Airway epithelial cell (primary cell): ENCODE data around the gene GLYATL1. TPM values are rescaled to one million over a fixed set of nuclear protein-coding genes. Genes with fewer than 3 reads are reported as not detected.

Source experiments
- total RNA-seq: library from RNA; depleted of rRNA; stranded (reverse); fragments of >200 nt; gene quantifications from 2 replicates; pipeline ENCODE4 v1.2.3, GENCODE V29; 2015

GLYATL1 gene
- total RNA-seq = not detected in 2 replicates

GRCh38 chr11:58939277-58939676, at the start of gene GLYATL1:
TSS of gene GLYATL1 (plus strand) at chr11:58939488. CDS start at chr11:58947088, 7,600 bp downstream.

Other genes starting within 250 kb of the GLYATL1 start
- not detected in 2 replicates for gene GLYAT, start 207.5 kb upstream of the GLYATL1 start, total RNA-seq
- not detected in 2 replicates for gene GLYATL2, start 94.8 kb upstream of the GLYATL1 start, total RNA-seq
- gene GLYATL1B, start 146.8 kb downstream of the GLYATL1 start, total RNA-seq = not detected in 2 replicates
- 9.5 TPM in 2 replicates for gene FAM111B, start 167.7 kb downstream of the GLYATL1 start, total RNA-seq
- 12.1 and 16.8 TPM in 2 replicates for gene FAM111A, start 203.4 kb downstream of the GLYATL1 start, total RNA-seq
- 4.2 and 5.9 TPM in 2 replicates for gene DTX4, start 232.6 kb downstream of the GLYATL1 start, total RNA-seq